OCI-LY1 (cell line): ENCODE measurements around the gene SCN8A.

Experiments used
- H2AFZ ChIP-seq: fragments of 200-600 bp; sonication (generic), shearing (Covaris generic); 2 replicates; pipeline ENCODE4 v1.6.0; 2014; ENCODE audit warnings: antibody characterized with exemption, mild to moderate bottlenecking, low read length
- H3F3A ChIP-seq: fragments of 200-600 bp; sonication (generic), shearing (Covaris generic); 2 replicates; pipeline ENCODE4 v1.6.0; 2014; ENCODE audit warnings: mild to moderate bottlenecking, antibody characterized with exemption, low read length, moderate library complexity; ENCODE audit not compliant: insufficient read depth
- H3K27ac ChIP-seq: fragments of 200-600 bp; sonication (generic); 2 replicates; pipeline ENCODE4 v1.5.1; 2014; ENCODE audit warnings: low read length, mixed run types, mild to moderate bottlenecking, low read depth; ENCODE audit not compliant: poor library complexity, severe bottlenecking
- H3K27me3 ChIP-seq: fragments of 200-600 bp; sonication (generic); 2 replicates; pipeline ENCODE4 v1.6.0; 2014; ENCODE audit warnings: antibody characterized with exemption, mild to moderate bottlenecking, low read length, moderate library complexity; ENCODE audit not compliant: insufficient read depth
- H3K36me3 ChIP-seq: fragments of 200-600 bp; sonication (generic); 2 replicates; pipeline ENCODE4 v1.6.1; 2014; ENCODE audit warnings: mild to moderate bottlenecking, antibody characterized with exemption, low read length, moderate library complexity, mixed read lengths; ENCODE audit not compliant: insufficient read depth
- H3K4me1 ChIP-seq: fragments of 200-600 bp; sonication (generic); 2 replicates; pipeline ENCODE4 v1.5.1; 2014; ENCODE audit warnings: mild to moderate bottlenecking, low read length, moderate library complexity; ENCODE audit not compliant: insufficient read depth, severe bottlenecking
- H3K4me2 ChIP-seq: fragments of 200-600 bp; sonication (generic), shearing (Covaris generic); 2 replicates; pipeline ENCODE4 v1.6.1; 2014; ENCODE audit warnings: low read length
- H3K4me3 ChIP-seq: fragments of 200-600 bp; sonication (generic); 2 replicates; pipeline ENCODE4 v1.5.1; 2014; ENCODE audit warnings: low read length, low read depth, mild to moderate bottlenecking, mixed read lengths; ENCODE audit not compliant: poor library complexity, severe bottlenecking
- H3K79me2 ChIP-seq: fragments of 200-600 bp; shearing (Covaris generic); 2 replicates; pipeline ENCODE4 v1.6.1; 2016; ENCODE audit warnings: mixed run types, low read length, mixed read lengths; ENCODE audit not compliant: insufficient read depth
- H3K9ac ChIP-seq: fragments of 200-600 bp; sonication (generic), shearing (Covaris generic); 2 replicates; pipeline ENCODE4 v1.6.1; 2014; ENCODE audit warnings: mild to moderate bottlenecking, low read length, mixed read lengths
- H3K9me2 ChIP-seq: fragments of 200-600 bp; sonication (generic), shearing (Covaris generic); 2 replicates; pipeline ENCODE4 v1.6.1; 2014; ENCODE audit warnings: low read depth, mild to moderate bottlenecking, low read length, mixed read lengths
- H3K9me3 ChIP-seq: fragments of 200-600 bp; shearing (Covaris generic); 2 replicates; pipeline ENCODE4 v1.6.1; 2014; ENCODE audit warnings: low read length, mixed read lengths
- H4K20me1 ChIP-seq: fragments of 200-600 bp; sonication (generic), shearing (Covaris generic); 2 replicates; pipeline ENCODE4 v1.6.0; 2016; ENCODE audit warnings: mild to moderate bottlenecking, low read length; ENCODE audit not compliant: insufficient read depth
- EZH2 ChIP-seq: fragments of 200-600 bp; sonication (generic), shearing (Covaris generic); IDR thresholded peaks from 2 replicates; pipeline ENCODE4 v1.8.0; 2017; ENCODE audit warnings: borderline replicate concordance, mixed run types, mild to moderate bottlenecking, antibody characterized with exemption, low read length, moderate library complexity, mixed read lengths
- TF ChIP-seq, protein P1 (sequence below): fragments of 200-600 bp; sonication (generic), shearing (Covaris generic); IDR thresholded peaks from 2 replicates; pipeline ENCODE4 v1.5.1; 2017; ENCODE audit warnings: mild to moderate bottlenecking, antibody characterized with exemption, low read length, moderate library complexity, mixed read lengths

SCN8A gene

GRCh38 chr12:51841727-51842126 is 250.7 kb downstream of the SCN8A start:
- no peaks in the 10 kb centered on the region for H3F3A ChIP-seq
- H3K9ac ChIP-seq = no peak overlapping the region
- H2AFZ ChIP-seq = no peak overlapping the region
- no peaks in the 10 kb centered on the region for H3K79me2 ChIP-seq
- no peaks in the 10 kb centered on the region for H3K9me3 ChIP-seq
- no peaks in the 10 kb centered on the region for H3K9me2 ChIP-seq
- 0 out of 2 replicates have a peak, but pooled peaks cover 7% of the 10 kb centered on the region for H3K27me3 ChIP-seq
- no peaks in the 10 kb centered on the region for H3K4me1 ChIP-seq
- no peak overlapping the region for H3K4me2 ChIP-seq
- no peak overlapping the region for H3K4me3 ChIP-seq
- no peaks in the 10 kb centered on the region for H4K20me1 ChIP-seq
- H3K36me3 ChIP-seq = no peaks in the 10 kb centered on the region
- TF ChIP-seq, protein P1, sequence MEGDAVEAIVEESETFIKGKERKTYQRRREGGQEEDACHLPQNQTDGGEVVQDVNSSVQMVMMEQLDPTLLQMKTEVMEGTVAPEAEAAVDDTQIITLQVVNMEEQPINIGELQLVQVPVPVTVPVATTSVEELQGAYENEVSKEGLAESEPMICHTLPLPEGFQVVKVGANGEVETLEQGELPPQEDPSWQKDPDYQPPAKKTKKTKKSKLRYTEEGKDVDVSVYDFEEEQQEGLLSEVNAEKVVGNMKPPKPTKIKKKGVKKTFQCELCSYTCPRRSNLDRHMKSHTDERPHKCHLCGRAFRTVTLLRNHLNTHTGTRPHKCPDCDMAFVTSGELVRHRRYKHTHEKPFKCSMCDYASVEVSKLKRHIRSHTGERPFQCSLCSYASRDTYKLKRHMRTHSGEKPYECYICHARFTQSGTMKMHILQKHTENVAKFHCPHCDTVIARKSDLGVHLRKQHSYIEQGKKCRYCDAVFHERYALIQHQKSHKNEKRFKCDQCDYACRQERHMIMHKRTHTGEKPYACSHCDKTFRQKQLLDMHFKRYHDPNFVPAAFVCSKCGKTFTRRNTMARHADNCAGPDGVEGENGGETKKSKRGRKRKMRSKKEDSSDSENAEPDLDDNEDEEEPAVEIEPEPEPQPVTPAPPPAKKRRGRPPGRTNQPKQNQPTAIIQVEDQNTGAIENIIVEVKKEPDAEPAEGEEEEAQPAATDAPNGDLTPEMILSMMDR = no peak
- no peak for TF ChIP-seq EZH2
- H3K27ac ChIP-seq = no peak overlapping the region

DNA sequence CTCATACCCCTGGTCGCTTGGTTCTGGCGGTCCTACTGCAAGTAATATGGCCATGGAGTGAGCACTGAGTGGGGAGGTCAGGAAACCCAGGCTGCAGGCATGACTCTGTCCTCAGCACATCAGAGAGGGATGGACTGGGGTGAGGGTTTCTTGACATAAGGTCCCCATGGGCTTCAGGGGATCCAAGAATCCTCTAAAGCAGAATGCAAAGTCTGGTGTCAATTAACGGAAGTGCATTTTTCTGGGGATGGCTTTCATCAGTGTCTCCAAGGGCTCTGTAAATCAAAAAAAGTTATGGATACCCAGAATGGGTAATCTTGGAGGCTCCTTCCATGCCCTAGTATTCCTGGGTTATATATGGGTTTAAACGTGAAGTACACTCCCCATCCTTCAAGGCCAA is 253.8 kb downstream of the SCN8A start:
- no peaks in the 10 kb centered on the region for H3K79me2 ChIP-seq
- no peak overlapping the region for H3K27ac ChIP-seq
- no peak for TF ChIP-seq EZH2
- TF ChIP-seq, protein P1 = no peak
- H2AFZ ChIP-seq = no peak overlapping the region
- no peaks in the 10 kb centered on the region for H4K20me1 ChIP-seq
- 0 out of 2 replicates have a peak, but pooled peaks cover 7% of the 10 kb centered on the region for H3K27me3 ChIP-seq
- no peaks in the 10 kb centered on the region for H3K9me2 ChIP-seq
- H3K4me1 ChIP-seq = no peaks in the 10 kb centered on the region
- H3K9ac ChIP-seq = no peak overlapping the region
- no peaks in the 10 kb centered on the region for H3K9me3 ChIP-seq
- no peak overlapping the region for H3K4me3 ChIP-seq
- no peaks in the 10 kb centered on the region for H3F3A ChIP-seq
- no peaks in the 10 kb centered on the region for H3K36me3 ChIP-seq
- H3K4me2 ChIP-seq = no peak overlapping the region

DNA sequence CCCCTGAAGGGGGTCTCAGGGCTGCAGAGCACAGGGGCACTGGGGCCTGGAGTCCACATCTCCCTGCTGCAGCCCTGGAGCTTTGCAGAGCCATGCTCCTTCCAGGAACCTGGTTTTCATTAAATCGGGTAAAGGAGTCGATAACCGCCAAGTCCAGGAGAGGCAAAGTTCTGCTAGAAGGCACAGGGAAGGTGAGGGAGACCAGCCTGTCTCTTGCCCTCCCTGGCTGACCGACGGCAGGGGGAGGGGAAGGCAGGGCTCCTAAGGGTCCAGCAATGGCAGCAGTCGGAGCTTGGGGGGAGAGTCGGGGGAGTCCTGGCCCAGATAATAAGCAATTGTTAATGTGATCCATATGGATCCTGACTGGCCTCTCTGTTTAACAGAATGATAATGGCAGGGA is 254.4 kb downstream of the SCN8A start:
- Histone ChIP-seq H2AFZ (no peak overlapping the region), H3K36me3 (no peaks in the 10 kb centered on the region), H3K9me3 (no peaks in the 10 kb centered on the region), H3K9me2 (no peaks in the 10 kb centered on the region), H3K4me3 (no peak overlapping the region), H3K27me3 (0 out of 2 replicates have a peak, but pooled peaks cover 7% of the 10 kb centered on the region), H3F3A (no peaks in the 10 kb centered on the region), H4K20me1 (no peaks in the 10 kb centered on the region), H3K27ac (no peak overlapping the region), H3K79me2 (no peaks in the 10 kb centered on the region), H3K9ac (no peak overlapping the region), H3K4me2 (no peak overlapping the region), H3K4me1 (no peaks in the 10 kb centered on the region)
- TF ChIP-seq EZH2 = no peak
- TF ChIP-seq, protein P1 = no peak
